SK-N-SH (cell line): ENCODE results near the gene CCDC197.

Experiments
- CHD2 ChIP-seq: fragments of 150-350 bp; IDR thresholded peaks from 2 replicates; pipeline ENCODE4 v1.6.1; 2018; ENCODE audit warnings: low read length; ENCODE audit not compliant: partially characterized antibody
- EP300 ChIP-seq, 2 experiments: IDR thresholded peaks; 2 replicates each; pipeline versions ENCODE4 v1.4.0 to v1.6.1; 2012; ENCODE audit warnings: borderline replicate concordance in 1 of 2, low read depth in 1 of 2, low read length in 1 of 2
- FOXM1 ChIP-seq: IDR thresholded peaks from 2 replicates; pipeline ENCODE4 v1.4.0; 2012; ENCODE audit warnings: low read depth, mild to moderate bottlenecking
- MXI1 ChIP-seq: IDR thresholded peaks from 2 replicates; pipeline ENCODE4 v1.6.1; 2012; ENCODE audit warnings: mild to moderate bottlenecking, low read depth, low read length, improper control_type of control experiment
- RAD21 ChIP-seq: IDR thresholded peaks from 2 replicates; pipeline ENCODE4 v1.6.1; 2012; ENCODE audit warnings: mild to moderate bottlenecking, low read length
- SMC3 ChIP-seq: IDR thresholded peaks from 2 replicates; pipeline ENCODE4 v1.6.1; 2012; ENCODE audit warnings: low read depth, low read length, improper control_type of control experiment
- TAF1 ChIP-seq: IDR thresholded peaks from 2 replicates; pipeline ENCODE4 v1.6.1; 2012; ENCODE audit warnings: low read depth, mild to moderate bottlenecking, low read length, moderate library complexity, borderline replicate concordance
- TF ChIP-seq, protein P1 (sequence below): IDR thresholded peaks from 2 replicates; pipeline ENCODE4 v1.6.1; 2012; ENCODE audit warnings: mild to moderate bottlenecking, low read depth, low read length, moderate library complexity
- TF ChIP-seq, protein P2 (sequence below): fragments of 200-600 bp; sonication (generic); IDR thresholded peaks from 2 replicates; pipeline ENCODE4 v1.6.1; 2017; ENCODE audit warnings: antibody characterized with exemption, mild to moderate bottlenecking, moderate library complexity

DNA sequence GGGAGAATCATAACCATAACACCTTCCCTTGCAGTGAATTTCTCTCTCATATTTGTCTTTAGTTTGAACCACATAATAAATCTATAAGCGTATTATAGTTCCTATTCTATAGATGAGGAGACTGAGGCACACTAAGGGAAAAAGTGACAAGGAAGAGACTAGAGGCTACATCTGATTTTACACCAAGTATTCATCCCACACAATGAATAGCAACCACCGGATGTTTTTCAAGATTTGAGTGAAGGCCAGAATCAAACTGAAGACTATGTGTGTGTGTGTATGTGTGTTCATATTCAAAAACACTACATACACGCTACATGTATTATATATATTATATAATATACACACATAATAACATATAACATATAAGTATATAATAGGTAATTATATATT lies 25.5 kb upstream of the CCDC197 start:
- TF ChIP-seq FOXM1 (no peak), RAD21 (no peak), CHD2 (no peak), MXI1 (no peak), EP300 (IDR thresholded peaks at IDR 0.05; ENCODE audit: borderline replicate concordance in 1 of 2, low read depth in 1 of 2, low read length in 1 of 2) (no peak), SMC3 (no peak), TAF1 (no peak)
- TF ChIP-seq, protein P1, sequence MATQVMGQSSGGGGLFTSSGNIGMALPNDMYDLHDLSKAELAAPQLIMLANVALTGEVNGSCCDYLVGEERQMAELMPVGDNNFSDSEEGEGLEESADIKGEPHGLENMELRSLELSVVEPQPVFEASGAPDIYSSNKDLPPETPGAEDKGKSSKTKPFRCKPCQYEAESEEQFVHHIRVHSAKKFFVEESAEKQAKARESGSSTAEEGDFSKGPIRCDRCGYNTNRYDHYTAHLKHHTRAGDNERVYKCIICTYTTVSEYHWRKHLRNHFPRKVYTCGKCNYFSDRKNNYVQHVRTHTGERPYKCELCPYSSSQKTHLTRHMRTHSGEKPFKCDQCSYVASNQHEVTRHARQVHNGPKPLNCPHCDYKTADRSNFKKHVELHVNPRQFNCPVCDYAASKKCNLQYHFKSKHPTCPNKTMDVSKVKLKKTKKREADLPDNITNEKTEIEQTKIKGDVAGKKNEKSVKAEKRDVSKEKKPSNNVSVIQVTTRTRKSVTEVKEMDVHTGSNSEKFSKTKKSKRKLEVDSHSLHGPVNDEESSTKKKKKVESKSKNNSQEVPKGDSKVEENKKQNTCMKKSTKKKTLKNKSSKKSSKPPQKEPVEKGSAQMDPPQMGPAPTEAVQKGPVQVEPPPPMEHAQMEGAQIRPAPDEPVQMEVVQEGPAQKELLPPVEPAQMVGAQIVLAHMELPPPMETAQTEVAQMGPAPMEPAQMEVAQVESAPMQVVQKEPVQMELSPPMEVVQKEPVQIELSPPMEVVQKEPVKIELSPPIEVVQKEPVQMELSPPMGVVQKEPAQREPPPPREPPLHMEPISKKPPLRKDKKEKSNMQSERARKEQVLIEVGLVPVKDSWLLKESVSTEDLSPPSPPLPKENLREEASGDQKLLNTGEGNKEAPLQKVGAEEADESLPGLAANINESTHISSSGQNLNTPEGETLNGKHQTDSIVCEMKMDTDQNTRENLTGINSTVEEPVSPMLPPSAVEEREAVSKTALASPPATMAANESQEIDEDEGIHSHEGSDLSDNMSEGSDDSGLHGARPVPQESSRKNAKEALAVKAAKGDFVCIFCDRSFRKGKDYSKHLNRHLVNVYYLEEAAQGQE: no peak
- TF ChIP-seq, protein P2, sequence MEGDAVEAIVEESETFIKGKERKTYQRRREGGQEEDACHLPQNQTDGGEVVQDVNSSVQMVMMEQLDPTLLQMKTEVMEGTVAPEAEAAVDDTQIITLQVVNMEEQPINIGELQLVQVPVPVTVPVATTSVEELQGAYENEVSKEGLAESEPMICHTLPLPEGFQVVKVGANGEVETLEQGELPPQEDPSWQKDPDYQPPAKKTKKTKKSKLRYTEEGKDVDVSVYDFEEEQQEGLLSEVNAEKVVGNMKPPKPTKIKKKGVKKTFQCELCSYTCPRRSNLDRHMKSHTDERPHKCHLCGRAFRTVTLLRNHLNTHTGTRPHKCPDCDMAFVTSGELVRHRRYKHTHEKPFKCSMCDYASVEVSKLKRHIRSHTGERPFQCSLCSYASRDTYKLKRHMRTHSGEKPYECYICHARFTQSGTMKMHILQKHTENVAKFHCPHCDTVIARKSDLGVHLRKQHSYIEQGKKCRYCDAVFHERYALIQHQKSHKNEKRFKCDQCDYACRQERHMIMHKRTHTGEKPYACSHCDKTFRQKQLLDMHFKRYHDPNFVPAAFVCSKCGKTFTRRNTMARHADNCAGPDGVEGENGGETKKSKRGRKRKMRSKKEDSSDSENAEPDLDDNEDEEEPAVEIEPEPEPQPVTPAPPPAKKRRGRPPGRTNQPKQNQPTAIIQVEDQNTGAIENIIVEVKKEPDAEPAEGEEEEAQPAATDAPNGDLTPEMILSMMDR: no peak
